Adrenal gland (tissue), 12 donors: Measurements from ENCODE around the gene TMEM250. TPM values are rescaled to one million over a fixed set of nuclear protein-coding genes. Genes with fewer than 3 reads are reported as not detected.

ENCODE experiments used
- DNase-seq, 7 donors: peaks; one replicate each; pipeline ENCODE4 v3.0.0-alpha.2; 2019 to 2020
- H3K27ac ChIP-seq, 5 donors: fragments of 200-600 bp; sonication (generic) in 4 of 5; 1 replicate in 3 of 5; 2 replicates in 2 of 5; pipeline versions ENCODE4 v1.5.1 to v1.8.0; 2016 to 2020; ENCODE audit warnings: mild to moderate bottlenecking in 1 of 5
- H3K27me3 ChIP-seq: fragments of 200-600 bp; 2 replicates; pipeline ENCODE4 v1.8.0; 2021
- H3K36me3 ChIP-seq, 2 donors: fragments of 200-600 bp; replicated peaks in 1 of 2; 1 replicate in 1 of 2; 2 replicates in 1 of 2; pipeline versions ENCODE4 v1.5.1 to v1.8.0; 2018 to 2022
- H3K4me1 ChIP-seq, 2 donors: fragments of 200-600 bp; replicated peaks in 1 of 2; 1 replicate in 1 of 2; 2 replicates in 1 of 2; pipeline versions ENCODE4 v1.5.1 to v1.8.0; 2018 to 2021
- H3K4me3 ChIP-seq, 4 donors: fragments of 200-600 bp; sonication (generic) in 3 of 4; one replicate each; pipeline ENCODE4 v1.5.1; 2016 to 2018
- H3K9me3 ChIP-seq, 3 donors: fragments of 200-600 bp; sonication (generic) in 1 of 3; replicated peaks in 1 of 3; 1 replicate in 2 of 3; 2 replicates in 1 of 3; pipeline versions ENCODE4 v1.5.1 to v1.8.0; 2016 to 2021
- POLR2A ChIP-seq, 2 donors: fragments of 450-650 bp; IDR thresholded peaks; one replicate each; pipeline ENCODE4 v1.6.1; 2017; ENCODE audit warnings: antibody characterized with exemption in 2 of 2, mild to moderate bottlenecking in 2 of 2, moderate library complexity in 1 of 2
- WGBS, 4 donors: extraction: QIAGEN DNeasy Blood & Tissue Kit in 2 of 4; methylation state at CpG; one replicate each; pipeline versions ENCODE4 v1.1.5 to v1.1.7; 2013 to 2017; 5-methylcytosine and 5-hydroxymethylcytosine counted together
- intact Hi-C, 2 donors: fragments of 100-400 bp; cut with DNase I; formaldehyde crosslinking; loops; one replicate each; pipeline versions ENCODE4 v1.14.1 to v1.15.0; 2022 to 2023
- polyA plus RNA-seq, 3 donors: library from polyadenylated mRNA; stranded (reverse); fragments of 200-250 nt in 2 of 3; fragments of 350-450 nt in 1 of 3; fragmentation: Illumina TruSeq in 1 of 3; extraction: RNeasy Lipid Tissue Mini Kit (QIAGEN cat#74804) in 1 of 3; gene quantifications; one replicate each; pipeline ENCODE4 v1.2.3, GENCODE V29; 2013 to 2014
- total RNA-seq, 9 donors: library from RNA; depleted of rRNA in 4 of 9; stranded (reverse); fragments of >200 nt in 4 of 9; fragments of 120-200 nt in 1 of 9; fragmentation: NEBNext Ultra II Directional in 1 of 9; extraction: Animal tissue kit (Norgen Biotek cat#: 25700) in 1 of 9; gene quantifications; one replicate each; pipeline versions ENCODE4 v1.1.0 to v1.2.4, GENCODE V29; 2013 to 2023
- TF ChIP-seq, protein P1 (sequence below), 6 experiments: fragments of 450-650 bp in 4 of 6; fragments of 200-600 bp in 2 of 6; sonication (generic) in 1 of 6; IDR thresholded peaks; 1 replicate in 5 of 6; 2 replicates in 1 of 6; pipeline versions ENCODE4 v1.5.1 to v1.8.0; 2016 to 2021; ENCODE audit warnings: antibody characterized with exemption in 6 of 6, mild to moderate bottlenecking in 2 of 6, moderate library complexity in 1 of 6
- donor health status: healthy with polysubstance abuse.
- donor health status: Bipolar disorder and iron deficiency.
- donor health status: DM: yes; HTN: yes; CAD: no.
- donor health status: DM: no; HTN: no; CAD: no.
- donor health status: DM: no; HTN: no; CAD: no.
- donor health status: DM: yes; HTN: yes; CAD: no.

Gene TMEM250
- total and polyA plus RNA-seq, 12 donors: 5.2 to 47.2 (median 28.0) TPM

DNA sequence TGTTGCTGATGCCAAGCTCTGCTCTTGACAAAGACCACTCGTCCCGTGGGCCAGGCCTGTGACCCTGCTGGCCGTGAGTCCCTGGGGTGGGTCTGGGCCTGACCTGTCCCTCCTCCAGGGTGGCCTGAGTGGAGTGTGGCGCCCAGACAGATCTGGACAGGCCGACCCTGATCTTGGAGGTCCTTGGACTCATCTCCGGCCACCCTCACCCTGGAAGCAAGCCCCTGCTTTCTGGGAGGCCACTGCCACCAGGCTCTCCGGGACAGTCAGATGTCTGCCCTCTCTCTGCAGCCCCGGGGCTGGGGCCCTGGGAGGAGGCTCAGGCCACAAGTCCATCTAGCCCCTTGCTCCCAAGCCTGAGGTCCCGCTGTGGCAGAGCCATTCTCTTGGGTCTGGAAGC is 31.2 kb upstream of the TMEM250 start:
- no peak for TF ChIP-seq POLR2A (IDR thresholded peaks at IDR 0.05)
- TF ChIP-seq, protein P1, sequence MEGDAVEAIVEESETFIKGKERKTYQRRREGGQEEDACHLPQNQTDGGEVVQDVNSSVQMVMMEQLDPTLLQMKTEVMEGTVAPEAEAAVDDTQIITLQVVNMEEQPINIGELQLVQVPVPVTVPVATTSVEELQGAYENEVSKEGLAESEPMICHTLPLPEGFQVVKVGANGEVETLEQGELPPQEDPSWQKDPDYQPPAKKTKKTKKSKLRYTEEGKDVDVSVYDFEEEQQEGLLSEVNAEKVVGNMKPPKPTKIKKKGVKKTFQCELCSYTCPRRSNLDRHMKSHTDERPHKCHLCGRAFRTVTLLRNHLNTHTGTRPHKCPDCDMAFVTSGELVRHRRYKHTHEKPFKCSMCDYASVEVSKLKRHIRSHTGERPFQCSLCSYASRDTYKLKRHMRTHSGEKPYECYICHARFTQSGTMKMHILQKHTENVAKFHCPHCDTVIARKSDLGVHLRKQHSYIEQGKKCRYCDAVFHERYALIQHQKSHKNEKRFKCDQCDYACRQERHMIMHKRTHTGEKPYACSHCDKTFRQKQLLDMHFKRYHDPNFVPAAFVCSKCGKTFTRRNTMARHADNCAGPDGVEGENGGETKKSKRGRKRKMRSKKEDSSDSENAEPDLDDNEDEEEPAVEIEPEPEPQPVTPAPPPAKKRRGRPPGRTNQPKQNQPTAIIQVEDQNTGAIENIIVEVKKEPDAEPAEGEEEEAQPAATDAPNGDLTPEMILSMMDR (IDR thresholded peaks at IDR 0.05): no peak
- H3K27me3 ChIP-seq: peaks cover 12% of the 10 kb centered on the region
- 83 to 90% (median 88%) methylated on average over 2 to 9 of the region's 9 CpGs for WGBS, 4 donors
- H3K4me1 ChIP-seq: no peaks in the 10 kb centered on the region
- H3K9me3 ChIP-seq: no peaks in the 10 kb centered on the region
- no peak for DNase-seq
- no peaks in the 10 kb centered on the region for H3K36me3 ChIP-seq
- intact Hi-C loops: loop anchor here in 1 of 2 donors (10.0 kb wide), 1 partner anchor 135 kb away; no protein-coding TSS in a partner anchor
- H3K4me3 ChIP-seq: no peak overlapping the region
- H3K27ac ChIP-seq: no peak overlapping the region

DNA sequence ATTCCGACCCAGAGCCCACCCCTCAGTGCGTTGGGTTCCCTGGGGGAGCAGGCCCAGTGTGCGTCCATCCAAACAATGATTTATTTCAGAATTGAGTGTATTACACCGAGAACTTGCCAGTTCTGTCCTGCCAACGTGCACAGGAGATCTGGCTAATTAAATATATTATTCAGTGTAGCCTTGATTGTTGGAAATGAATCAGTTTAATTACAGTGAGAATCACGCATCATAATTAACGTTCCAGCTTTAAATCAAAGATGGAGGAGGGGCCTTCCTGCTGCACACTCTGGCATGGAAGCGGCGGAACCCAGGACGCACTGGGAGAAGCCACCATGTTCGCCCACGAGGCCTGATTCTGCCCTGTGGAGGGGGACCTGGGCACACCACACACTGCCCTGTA is 30.7 kb upstream of the TMEM250 start:
- H3K27me3 ChIP-seq: peaks cover 13% of the 10 kb centered on the region
- H3K4me1 ChIP-seq: no peaks in the 10 kb centered on the region
- TF ChIP-seq, protein P1 (IDR thresholded peaks at IDR 0.05): no peak
- TF ChIP-seq POLR2A (IDR thresholded peaks at IDR 0.05): no peak
- H3K27ac ChIP-seq: no peak overlapping the region
- intact Hi-C loops: loop anchor here in 1 of 2 donors (10.0 kb wide), 1 partner anchor 135 kb away; no protein-coding TSS in a partner anchor
- no peak overlapping the region for H3K4me3 ChIP-seq
- no peaks in the 10 kb centered on the region for H3K9me3 ChIP-seq
- H3K36me3 ChIP-seq: no peaks in the 10 kb centered on the region
- no peak for DNase-seq
- 73 to 90% (median 82%) methylated on average over 10 to 12 of the region's 12 CpGs for WGBS, 4 donors

- DNase-seq: no peak
- Histone ChIP-seq H3K36me3 (no peaks in the 10 kb centered on the region), H3K4me3 (no peak overlapping the region), H3K4me1 (no peaks in the 10 kb centered on the region), H3K9me3 (no peaks in the 10 kb centered on the region), H3K27me3 (peaks cover 18% of the 10 kb centered on the region), H3K27ac (no peak overlapping the region)
- WGBS, 4 donors: 57 to 86% (median 80%) methylated on average over 3 to 14 of the region's 14 CpGs
- intact Hi-C loops: loop anchor here in 1 of 2 donors (10.0 kb wide), 1 partner anchor 136 kb away; no protein-coding TSS in a partner anchor
- no peak for TF ChIP-seq POLR2A (IDR thresholded peaks at IDR 0.05)
- TF ChIP-seq, protein P1 (IDR thresholded peaks at IDR 0.05): no peak
These were observed 30.1 kb upstream of the TMEM250 start for GRCh38 chr9:136148766-136149165.

DNA sequence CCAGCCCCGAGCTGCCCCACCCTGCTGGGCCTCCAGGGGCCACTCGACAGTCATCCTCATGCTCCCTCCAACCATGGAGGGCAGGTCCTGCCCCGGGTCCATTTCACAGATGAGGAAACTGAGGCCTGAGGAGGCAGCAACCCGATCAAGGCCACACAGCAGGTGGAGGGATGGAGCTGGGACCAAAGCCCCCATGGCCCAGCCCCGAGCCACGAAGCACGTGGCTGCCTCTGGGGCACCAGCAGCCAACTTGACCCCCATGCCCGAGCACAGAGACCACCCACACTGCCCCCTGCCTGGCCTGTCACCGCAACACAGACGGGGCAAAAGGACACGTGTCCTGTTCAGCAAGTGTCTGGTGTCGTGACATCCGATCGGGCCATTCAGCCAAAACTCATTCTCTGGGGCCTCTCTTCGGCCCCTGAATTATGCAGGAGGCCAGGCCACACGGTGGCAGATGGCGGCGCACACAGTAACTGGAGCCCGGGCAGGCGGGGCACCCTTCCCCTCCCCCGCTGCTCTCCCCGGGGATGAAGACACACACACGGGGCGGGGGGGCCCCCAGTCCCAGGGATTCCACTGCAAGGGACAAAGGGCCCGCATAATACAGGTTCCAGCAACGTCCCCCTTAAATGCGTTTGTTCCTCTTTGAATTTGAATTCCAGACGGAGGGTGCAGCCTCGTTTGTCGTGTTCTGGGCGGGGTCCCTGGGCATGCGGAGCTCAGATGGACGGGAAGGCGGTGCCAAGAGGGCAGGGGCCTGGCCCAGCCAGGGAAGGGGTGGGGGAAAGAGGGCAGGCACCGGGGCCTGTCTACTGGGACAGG is 29.4 kb upstream of the TMEM250 start:
- WGBS, 4 donors: 22 to 42% (median 40%) methylated on average over 12 to 35 of the region's 35 CpGs
- no peak for DNase-seq

More for the DNA sequence above, 29.4 kb upstream of the TMEM250 start:
- Histone ChIP-seq H3K9me3 (no peaks in the 10 kb centered on the region), H3K4me3 (no peak overlapping the region), H3K36me3 (no peaks in the 10 kb centered on the region), H3K27me3 (peaks cover 25% of the 10 kb centered on the region), H3K4me1 (no peaks in the 10 kb centered on the region), H3K27ac (no peak overlapping the region)
- TF ChIP-seq POLR2A (IDR thresholded peaks at IDR 0.05): no peak
- TF ChIP-seq, protein P1 (IDR thresholded peaks at IDR 0.05): no peak
- intact Hi-C loops: loop anchor here in 1 of 2 donors (10.0 kb wide), 1 partner anchor 137 kb away; no protein-coding TSS in a partner anchor
